CD4-positive, alpha-beta T cell treated with Interferon gamma for 1 hour (primary cell): ENCODE data around the gene C1QTNF5.
A peak's percentile ranks its signal among the peaks of the same experiment; 100 is the strongest.

Experiments used
- DNase-seq: peaks from one replicate; pipeline ENCODE4 v3.0.0-alpha.2; 2020

Gene C1QTNF5

DNA sequence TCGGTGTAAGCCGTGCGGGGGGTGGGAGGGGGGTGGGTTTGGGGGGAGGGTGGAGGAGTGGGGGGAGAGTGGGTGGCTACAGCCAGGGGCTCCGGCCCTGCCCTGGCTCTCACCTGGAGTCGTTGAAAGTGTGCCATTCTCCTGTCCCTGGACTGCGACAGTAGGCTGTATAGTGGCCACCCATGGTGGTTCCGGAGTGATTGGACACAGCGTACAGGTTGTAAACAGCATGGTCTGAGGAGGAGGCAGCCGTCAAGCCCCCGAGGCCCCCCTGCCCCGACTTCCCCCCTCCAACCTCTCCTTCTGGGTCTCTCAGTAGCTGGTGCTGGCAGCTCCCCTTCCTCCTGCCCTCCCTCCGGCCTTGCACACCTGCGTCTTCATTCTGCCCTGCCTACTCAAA, 16.4 kb upstream of the C1QTNF5 start:
- no peak for DNase-seq

DNA sequence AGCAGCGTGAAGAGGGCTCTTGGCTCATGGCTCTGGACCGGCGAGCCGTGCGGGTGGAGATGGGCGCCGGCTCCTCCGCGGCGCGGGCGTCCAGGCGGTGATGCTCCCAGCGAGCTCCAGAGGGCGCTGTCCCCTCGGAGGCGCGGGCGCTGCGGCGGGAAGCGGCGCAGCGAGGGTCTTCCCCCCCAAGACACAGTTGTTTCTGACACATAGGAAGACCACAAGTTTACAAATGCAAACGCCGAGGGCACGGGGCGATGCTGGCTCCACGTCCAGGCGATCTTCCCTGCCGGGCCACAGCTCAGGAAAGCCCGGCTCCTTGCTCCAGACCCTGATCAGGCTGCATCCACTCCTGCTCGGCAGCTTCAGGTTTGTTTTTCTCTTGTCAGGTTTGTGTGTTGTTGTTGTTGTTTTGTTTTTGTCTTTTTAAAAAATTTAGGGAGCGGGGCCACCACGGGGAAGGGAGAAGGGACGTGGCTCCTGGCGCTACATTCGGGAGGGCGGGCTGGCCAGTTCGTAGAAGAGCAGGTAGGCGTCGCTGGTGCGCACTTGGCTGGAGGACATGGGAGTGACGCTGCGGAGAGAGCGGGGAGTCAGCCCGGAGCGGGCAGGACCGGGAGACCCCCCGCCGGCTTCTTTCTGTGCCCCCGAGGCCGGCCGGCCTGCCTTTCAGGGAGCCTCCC, 15.8 kb upstream of the C1QTNF5 start:
- peak; percentile 66 for DNase-seq

DNA sequence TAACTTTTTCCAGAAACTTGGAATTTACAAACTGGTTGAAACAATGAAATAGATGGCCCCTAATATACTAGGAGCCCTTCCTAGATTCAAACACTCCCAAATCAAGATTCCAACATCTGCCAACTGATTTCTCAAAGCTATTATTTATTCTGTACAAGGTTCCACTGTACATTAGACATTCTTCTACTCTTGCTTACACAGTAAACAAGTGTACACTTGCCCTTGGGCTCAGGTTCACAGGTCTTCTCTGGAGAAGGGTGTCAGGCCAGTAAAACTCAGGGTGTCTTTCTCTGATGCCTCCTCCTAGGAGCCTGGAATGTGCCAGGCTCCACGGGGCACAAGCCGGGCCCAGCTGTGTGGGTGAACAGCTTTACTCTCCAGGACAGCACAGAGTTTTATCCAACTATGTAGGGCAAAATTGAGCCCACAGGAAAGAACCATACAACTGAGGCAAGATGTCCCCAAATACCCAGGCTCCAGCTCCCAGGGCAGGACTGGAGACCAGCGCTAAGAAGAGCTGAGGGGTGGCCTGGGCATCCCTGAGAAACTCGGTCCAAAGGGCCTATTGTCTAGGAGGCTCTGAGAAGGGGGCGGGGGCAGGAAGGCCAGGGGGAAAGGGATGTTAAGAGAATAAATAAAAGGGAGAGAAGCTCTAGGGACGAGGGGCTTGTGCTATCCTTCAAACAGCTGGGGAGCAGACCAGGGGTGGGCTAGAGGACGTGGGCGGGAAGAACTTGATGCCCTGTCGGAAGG, 14.6 kb upstream of the C1QTNF5 start:
- DNase-seq, result no peak

DNA sequence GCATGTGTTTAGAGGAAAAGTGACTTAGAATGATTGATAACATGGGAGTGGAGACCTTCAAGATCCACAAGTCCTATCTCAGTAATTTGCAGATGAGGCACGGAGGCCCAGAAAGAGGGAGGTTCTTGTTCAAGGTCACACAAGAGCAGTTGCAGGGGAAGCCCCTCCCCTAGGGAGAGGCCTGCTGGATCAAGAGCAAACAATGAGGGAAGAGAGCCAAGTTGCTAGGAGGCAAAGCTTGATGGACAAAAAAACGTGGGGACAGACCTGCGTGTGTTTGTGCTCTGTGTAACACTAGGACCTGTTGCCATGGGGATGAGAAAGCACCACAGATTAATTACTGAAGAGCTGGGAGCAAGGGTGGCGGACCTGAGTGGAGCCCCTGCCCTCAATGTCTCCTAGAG, 12.2 kb upstream of the C1QTNF5 start:
- no peak for DNase-seq

DNA sequence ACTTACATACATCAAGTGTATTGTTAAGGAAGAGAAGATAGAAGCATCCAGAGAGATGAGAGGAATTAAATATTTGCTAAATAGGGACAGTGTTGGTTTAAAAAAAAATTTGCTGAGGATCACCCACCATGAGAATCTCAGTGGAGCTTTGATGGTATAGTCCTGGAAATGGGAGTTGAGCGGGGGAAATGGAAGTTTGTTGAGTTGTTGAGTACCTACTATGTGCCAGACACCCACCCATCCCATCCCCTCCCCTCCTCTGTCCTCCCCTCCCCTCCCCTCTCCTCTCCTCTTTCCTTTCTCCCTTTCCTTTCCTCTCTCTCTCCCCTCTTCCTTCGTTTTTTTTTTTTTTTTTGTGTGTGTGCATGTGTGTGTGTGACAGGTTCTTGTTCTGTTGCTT, 10.5 kb upstream of the C1QTNF5 start:
- no peak for DNase-seq

DNA sequence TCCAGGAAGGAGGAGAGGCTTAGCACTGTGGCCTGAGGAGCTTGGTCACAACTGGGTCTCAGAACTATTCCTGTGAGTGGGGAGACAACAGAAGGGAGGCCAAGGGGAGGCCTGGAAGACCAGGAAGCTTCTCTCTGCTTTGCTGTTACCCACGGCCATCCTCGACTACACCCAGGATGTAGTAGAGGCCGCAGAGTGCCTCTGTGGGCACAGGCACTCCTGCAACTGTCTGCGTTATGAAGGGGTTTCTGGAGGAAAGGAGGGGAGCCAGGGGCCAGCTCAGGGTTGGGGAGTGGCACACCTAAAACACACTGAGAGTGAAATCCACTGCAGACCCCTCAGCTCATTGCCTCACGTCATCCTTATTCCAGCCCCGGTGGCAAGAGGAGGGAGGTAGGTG, 9.6 kb upstream of the C1QTNF5 start:
- DNase-seq, result no peak

DNA sequence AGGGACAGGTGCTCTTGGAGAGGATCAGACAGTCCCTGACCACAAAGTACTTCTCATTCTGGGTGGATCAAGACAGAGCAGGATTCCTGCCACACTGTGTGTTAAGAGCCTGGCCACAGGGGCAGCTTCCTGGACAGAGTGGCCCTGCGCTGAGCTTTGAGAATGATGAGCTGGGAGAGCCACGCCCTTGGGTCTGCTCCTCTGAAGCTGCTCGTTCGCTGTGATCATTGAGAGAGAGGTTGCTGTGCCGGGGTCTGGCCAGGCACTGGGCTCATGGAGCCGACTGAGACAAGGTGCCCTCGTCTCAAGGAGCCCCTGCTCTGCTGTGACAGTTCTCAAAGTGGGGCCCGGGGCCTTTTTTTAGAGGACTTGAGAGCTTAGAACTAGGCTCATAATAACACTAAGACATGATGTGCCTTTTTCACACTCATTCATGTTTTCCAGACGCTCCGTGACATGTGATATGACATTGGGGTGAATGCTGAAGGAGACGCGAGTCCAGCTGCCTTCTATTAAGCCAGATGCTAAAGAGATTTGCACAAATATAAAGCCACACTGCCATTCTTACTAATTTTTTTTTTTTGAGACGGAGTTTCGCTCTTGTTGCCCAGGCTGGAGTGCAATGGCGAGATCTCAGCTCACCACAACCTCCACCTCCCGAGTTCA, 7.4 kb upstream of the C1QTNF5 start:
- no peak for DNase-seq

DNA sequence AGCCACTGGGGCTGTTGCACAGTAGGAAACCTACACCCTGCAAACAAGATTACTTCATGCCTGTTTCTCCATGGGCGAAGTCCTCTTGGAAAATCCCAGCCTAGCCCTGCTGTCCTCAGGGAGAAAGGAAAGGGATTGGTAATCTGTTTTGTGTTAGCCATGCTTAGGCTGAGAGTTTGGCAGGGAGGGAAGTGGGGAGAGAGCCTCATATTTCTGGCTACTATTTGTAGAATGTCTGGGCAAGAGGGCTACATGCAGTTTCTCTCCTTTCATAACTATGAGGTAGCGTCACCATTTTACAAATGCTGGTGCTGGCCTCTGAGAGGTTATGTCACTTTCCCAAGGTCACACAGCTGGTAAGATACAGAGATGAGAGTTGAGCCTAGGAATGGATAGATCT, 6.6 kb upstream of the C1QTNF5 start:
- DNase-seq, result no peak

DNA sequence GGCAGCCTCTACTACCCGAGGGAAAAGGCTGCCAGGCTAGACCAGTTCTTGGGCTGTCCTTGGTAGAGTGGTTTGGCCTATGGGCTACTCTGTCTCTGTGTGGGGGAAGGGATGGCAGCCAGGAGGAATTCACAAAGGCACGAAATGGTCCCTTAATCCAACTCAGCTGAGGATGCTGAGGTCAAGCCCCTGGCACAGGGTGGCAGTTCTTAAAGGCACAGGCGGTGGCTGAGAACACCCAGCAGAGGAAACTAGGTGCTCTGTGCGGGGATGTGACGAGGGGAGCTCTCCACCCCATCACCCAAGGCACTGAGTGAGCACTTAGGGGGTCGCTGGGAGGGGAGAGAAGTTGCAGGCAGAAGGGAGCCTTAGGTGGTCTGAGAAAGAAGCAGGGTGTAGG, 5.9 kb upstream of the C1QTNF5 start, which contains the start of gene MFRP:
MFRP (minus strand) TSS at position 101 of the 400 bp plus-strand sequence. CDS start 192 bp downstream, outside the sequence.
- DNase-seq, result no peak

DNA sequence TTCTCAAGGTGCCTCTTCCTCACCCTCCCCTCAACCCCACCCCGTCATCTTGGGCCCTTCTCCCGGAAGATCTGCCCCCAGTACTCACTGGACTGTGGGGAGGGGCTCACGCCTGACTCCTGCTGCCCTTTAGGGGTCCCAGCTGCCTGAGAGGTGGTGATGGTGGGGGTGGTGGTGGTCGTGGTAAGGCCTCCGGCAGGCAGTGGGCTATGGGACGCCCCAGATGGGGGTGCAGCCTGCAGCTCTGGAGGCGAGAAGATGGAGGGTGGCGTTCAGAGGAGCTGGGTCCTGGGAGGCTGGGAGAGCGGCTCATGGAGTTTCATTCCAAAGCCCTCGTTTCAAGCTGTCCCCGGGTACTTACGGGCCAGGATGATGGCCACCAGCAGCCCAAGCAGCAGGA, 5.0 kb upstream of the C1QTNF5 start:
- DNase-seq, result no peak

DNA sequence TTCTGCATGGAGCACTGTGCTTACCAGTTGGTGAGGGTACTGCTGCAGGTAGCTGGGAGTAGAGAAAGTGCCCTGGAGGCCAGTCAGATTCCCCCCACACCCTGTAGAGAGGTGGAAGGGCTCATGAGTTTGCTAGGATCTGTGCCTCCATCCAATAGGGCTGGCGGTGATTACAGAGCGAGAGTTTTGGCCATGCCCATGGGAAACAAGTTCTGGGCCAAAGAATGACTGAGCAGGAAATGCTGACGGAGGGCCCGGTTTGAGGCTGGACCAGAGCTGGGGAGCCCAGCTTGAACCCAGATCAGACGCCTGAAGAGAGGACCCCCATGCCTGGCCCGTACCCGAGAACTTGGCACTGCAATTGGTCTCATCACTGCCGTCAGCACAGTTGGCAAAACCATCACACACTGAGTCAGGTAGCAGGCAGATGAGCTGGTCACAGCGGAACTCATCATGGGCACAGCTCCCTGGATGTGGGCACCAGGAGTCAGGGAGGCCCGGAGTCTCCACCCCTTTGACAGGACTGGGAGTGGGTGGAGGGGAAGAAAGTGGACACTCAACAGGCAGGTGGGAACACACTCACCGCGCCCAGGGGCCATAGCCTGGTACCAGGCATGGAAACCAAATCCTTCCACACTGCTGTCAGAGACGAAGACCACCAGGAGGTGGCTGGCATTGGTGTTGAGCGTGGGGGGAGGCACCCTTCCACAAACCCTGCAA, 3.8 kb upstream of the C1QTNF5 start:
- DNase-seq, result no peak

DNA sequence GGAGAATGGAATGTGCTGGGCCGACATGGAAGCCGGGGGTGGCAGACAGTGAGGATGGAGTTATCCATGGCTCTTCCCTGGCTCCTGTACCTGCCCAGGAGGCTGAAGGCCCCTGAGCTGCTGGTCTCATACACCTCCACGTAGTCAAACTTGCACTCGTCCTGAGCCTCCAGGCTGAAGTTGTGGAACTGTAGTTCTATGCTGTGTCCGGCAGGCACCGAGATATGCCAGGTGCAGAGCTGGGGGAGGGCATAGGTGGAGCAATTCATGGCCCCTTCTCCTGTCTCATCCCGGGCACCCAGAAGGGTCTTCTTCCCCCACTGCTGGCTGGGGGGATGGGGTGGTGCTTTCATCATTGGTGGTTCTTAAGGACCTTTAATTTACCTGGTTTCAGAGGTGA, 3.0 kb upstream of the C1QTNF5 start:
- no peak for DNase-seq

DNA sequence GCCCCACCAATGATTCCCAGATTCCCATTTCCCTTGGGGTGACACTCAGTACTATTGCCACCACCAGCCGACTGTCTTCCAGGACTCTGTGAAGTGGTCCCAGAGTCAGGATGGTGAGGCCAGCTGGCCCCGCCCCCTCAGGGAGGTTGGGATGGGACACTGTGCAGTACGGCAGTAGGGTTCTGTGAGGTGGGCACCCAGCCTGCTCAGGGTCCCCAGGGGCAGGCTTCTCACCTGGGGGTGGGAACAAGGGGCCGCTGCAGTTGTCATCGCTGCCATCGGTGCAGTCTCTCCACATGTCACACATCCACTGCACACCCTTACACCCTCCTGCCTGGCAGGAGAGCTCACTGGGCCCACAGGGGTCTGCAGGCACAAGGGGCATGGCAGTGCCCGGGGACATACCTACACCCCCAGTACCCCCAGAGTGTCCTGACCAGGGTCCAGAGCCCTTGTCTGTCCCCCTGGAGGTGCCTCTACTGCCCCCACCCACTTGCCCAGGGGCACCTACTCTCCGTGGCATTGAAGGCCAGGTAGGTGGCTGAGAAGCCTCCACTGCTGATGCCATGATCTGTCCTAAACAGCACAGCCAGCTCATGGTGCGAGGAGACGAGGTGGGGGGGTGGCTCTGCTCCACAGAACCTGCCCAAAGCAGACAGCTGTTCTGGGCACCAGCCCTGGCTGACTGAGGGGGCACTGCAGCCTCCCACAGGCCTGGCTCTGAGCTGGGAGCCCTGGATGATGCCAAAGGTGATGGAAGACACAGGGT, 1.9 kb upstream of the C1QTNF5 start:
- DNase-seq, result no peak

DNA sequence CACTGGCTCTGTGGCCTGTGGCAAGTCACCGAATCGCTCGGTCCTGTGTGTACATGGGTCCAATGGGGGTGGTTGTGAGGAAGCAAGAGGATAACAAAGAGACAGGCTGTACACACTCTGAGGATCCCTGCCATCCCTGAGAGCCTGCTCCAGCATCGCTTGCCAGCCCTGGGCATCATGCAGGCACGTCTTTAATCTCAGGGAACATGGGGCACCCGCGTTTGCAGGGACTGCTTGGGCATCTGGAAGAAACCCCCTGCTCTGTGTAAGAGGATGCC, 1.3 kb upstream of the C1QTNF5 start:
- DNase-seq, result no peak

DNA sequence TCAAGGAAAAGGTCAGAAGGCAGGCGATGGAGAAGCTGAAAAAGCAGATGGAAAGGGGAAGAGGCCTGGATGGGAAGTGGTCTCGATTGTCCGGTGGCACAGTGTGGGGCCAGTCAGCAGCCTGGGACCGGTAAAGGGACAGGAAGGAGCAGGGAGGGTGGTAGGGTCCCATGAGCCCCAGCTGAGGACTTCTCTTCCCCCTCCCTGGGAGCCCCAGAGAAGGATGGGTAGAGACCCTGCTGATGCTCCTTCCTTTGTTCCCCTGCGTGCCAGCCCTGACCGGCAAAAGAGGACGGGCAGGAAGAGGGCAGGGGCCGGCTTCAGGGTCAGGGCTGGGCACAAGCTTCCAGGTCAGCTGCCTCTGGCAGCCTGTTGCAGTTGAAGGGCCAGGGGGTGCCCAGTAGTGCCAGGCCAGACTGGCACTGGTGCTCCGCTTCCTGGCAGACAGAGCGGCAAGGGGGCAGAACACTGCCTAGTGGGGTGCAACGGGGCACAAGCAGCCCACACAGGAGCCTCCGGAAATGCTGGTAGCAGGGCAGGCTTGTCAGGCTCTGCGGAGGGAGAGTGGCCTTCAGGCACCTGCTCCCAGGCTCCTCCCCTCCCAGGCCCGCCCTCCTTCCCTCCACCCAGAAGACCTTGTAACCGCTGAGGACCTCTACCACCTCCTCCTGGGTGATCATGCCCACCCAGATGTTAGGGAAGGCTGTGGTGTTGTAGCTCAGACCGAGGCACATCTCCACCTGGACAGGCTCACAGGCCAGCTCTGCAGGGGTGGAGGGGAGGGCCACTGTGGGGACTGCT, 739 bp upstream of the C1QTNF5 start:
- DNase-seq, result no peak

DNA sequence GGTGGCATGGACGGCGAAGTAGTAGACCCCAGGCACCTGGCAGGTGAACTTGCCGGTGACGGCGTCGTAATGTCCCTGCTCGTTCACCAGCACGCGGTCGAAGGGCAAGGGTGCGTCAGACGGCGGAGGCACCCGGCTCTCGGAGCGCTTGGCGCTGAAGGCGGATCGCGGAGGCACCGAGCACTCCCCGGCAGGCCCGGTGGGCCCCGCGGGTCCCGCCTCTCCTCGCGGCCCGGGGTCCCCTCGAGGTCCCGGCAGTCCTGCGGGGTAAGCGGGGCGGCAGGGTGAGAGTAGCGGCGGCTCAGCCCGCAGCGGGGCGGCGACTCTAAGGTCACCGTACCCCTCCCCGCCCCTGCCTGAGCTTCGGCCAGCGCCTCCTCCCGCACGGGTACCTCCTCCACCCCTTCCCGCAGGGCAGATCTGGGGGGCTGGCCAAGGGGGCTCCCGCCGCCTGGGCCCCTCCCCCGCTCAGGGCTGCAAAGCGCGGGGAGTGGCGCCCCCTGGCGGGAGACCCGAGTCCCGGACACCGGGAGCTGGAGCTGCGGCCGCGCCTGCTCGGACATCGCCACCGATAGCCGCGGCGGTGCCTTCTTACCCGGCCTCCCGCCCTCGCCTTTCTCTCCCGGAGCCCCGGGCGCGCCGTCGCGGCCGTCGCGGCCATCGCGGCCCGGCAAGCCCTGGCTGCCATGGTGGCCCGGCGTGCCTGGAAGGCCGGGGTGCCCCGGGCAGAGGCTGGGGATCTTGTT, 921 bp downstream of the C1QTNF5 start:
- DNase-seq, result no peak

DNA sequence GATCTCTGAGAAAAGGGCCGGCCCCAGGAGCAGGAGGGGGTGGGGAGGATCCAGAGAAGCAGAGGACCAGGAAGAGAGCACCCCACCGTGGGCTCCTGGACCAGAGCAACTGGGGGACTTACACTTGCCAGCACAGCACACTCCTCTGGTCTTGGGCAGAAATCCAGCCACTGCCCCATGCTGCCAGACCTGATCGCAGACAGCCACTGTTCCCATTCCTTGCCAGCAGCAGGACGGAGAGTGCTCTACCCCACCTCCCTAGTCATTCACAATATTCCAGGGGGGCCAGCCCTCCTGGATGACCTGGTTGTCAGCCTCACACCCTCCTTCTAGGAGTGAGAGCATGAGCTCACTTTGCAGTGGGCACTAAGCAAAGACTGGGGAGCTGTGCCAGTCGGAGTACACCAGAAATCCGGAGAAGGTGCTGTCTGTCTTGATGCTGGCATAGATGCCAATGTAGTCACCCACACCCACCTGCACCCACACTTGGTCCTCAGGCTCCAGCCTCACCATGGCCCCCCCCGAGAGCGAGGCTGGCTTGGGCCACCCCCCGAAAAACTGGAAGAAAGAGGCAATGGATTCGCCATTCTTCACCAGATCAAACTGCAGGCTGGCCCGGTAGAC, 1.6 kb downstream of the C1QTNF5 start:
- no peak for DNase-seq

DNA sequence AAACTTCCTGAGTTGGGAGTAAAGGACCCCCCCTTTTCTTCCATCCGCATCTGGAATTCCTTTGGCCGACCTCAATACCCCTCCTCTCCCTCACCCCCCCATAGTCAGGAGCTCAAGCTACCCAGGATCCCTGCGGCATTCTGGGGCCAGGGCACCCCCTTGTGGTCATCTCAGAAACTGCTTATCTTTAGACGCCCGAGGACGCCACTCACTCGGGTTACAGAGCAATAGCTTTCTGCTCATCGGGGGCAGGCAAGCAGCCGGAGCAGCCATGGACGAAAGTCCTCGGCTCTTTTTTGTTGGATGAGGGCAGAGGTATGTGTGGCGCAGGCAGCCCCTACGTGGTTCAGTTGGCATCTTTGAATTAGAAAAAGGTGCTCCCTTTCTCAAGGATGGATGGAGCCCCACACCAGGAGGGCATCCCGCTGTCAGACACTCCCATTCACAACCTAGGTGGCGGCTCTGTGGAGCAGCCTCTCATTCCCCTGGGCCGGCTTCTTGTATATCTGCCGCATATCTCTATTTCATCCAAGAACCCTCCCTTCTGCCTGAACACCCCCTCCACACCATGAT, 2.3 kb downstream of the C1QTNF5 start:
- DNase-seq, result peak; percentile 57

DNA sequence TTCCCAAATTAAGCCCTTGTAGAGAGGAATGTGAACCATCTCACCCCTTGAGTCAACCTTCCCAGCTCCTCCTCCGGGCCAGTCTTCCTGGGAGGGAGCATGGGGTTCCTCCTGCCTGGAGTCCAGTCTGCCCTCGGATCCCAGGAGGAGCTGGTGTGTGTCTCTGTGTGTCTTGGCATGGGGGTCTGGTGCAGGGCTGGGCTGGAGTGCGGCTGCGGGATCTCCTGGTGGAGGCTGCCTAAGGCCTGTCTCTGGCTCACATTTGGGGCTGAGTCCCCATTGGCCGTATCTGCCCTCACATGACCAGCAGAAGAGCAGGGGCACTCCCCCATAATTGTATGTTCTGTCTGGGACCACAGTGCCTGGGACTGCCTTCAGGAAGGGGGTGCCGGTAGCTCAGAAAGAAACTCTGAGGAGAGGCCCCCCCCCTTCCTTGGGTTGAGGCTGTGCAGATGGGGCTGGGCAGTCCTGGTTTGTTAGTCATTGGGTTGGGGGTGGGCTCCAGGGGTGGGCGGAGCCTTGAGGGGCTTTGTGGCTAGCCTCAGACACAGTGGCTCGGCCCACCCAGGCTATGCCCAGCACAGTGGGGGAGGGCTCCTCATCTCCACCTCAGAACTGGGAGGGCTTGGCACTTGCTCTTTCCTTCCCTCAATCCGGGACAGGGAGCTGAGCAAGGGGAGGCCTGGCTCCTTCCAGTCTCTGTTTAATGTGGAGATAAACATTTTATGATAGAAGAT, 2.9 kb downstream of the C1QTNF5 start:
- DNase-seq, result no peak
